ENCODE data around the gene BAZ2A.

DNA sequence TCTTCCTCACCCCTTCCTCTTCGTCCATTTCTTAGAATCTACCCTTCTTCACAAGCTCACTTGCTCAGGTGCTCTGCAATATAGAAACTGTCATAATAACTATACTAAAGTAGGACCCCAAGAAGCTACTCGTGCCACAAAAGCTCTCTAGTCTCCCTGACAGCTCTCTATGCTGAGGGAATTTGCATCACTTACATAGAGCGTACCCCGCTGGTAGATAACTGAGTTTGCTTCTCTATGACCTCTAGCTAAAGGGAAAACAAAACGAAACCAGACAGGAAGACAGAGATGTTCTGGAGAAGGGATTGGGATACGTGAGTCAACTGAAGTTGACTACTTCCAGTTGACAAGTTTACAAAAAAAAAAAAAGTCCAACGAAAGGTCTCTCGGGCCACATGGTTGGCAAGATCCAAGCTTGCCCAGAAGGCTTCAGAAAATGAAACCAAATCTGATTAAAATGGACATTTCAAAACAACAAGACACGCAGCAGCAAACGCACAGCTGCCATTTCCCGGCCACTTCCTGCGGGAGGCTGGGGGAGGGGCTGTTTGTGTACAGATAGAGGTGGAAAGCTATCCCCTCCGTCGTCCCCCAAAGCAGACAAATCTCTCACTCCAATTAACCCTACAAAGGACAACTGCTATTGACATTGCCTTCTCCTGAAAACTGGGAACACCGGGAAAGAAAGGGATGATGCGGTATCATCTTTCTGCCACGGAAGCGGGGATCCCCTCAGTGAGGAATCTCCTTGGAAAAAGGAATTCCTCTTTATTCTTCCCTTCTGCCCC is 1.3 kb downstream of the BAZ2A start:
- TF ChIP-seq POLR2A (IDR thresholded peaks at IDR 0.05; ENCODE audit: low read depth, low read length) (no peak), POLR2AphosphoS5 (IDR thresholded peaks at IDR 0.05; ENCODE audit: low read depth, low read length) (peak; percentile 17)
